K562 (cell line): ENCODE data around the gene DDIT3. TPM values are rescaled to one million over a fixed set of nuclear protein-coding genes. Genes with fewer than 3 reads are reported as not detected.

Experiments used
- CHD1 ChIP-seq: fragments of 200-600 bp; sonication (generic); IDR thresholded peaks from one replicate; pipeline ENCODE4 v1.6.1; 2012; ENCODE audit warnings: mild to moderate bottlenecking, moderate library complexity, low read length, inconsistent platforms
- DACH1 ChIP-seq: fragments of 450-650 bp; IDR thresholded peaks from 2 replicates; pipeline ENCODE4 v1.6.1; 2018; ENCODE audit not compliant: partially characterized antibody
- E2F5 ChIP-seq: sonication (generic); formaldehyde crosslinking; IDR thresholded peaks from 2 replicates; pipeline ENCODE4 v1.8.0; 2022; ENCODE audit warnings: mild to moderate bottlenecking, missing genetic modification reagents
- HDAC2 ChIP-seq: fragments of 450-650 bp; IDR thresholded peaks from 2 replicates; pipeline ENCODE4 v1.6.1; 2016; ENCODE audit warnings: mild to moderate bottlenecking
- HIVEP1 ChIP-seq: fragments of 250-450 bp; sonication (Bioruptor Pico); IDR thresholded peaks from 2 replicates; pipeline ENCODE4 v1.4.0; 2020; ENCODE audit warnings: mild to moderate bottlenecking
- JUNB ChIP-seq: fragments of 450-650 bp; formaldehyde crosslinking; conservative IDR thresholded peaks from 2 replicates; pipeline ENCODE4 v1.4.0; 2020; ENCODE audit warnings: mild to moderate bottlenecking
- NCOA1 ChIP-seq: fragments of 450-650 bp; IDR thresholded peaks from 2 replicates; pipeline ENCODE4 v1.6.1; 2016; ENCODE audit warnings: low read depth
- NR0B1 ChIP-seq: fragments of 450-650 bp; IDR thresholded peaks from one replicate; pipeline ENCODE4 v1.6.1; 2018; ENCODE audit warnings: mild to moderate bottlenecking, moderate library complexity; ENCODE audit not compliant: partially characterized antibody
- PHB2 ChIP-seq: fragments of 450-650 bp; IDR thresholded peaks from 2 replicates; pipeline ENCODE4 v1.6.1; 2017; ENCODE audit warnings: low read depth
- RUNX1 ChIP-seq: sonication (generic); IDR thresholded peaks from 2 replicates; pipeline ENCODE4 v1.6.1; 2016; ENCODE audit warnings: antibody characterized with exemption, low read depth
- SMAD4 ChIP-seq: fragments of 250-450 bp; sonication (Bioruptor Pico); conservative IDR thresholded peaks from 2 replicates; pipeline ENCODE4 v1.8.0; 2021; ENCODE audit warnings: inconsistent platforms, mild to moderate bottlenecking, moderate library complexity
- USF2 ChIP-seq: sonication (generic); formaldehyde crosslinking; IDR thresholded peaks from 2 replicates; pipeline ENCODE4 v1.5.0; 2020; ENCODE audit warnings: missing genetic modification reagents
- ZNF274 ChIP-seq: IDR thresholded peaks from 2 replicates; pipeline ENCODE4 v1.6.1; 2011; ENCODE audit warnings: low read depth, mild to moderate bottlenecking, low read length, moderate library complexity, borderline replicate concordance
- ZNF551 ChIP-seq: fragments of 250-450 bp; sonication (Bioruptor Pico); IDR thresholded peaks from 2 replicates; pipeline ENCODE4 v1.5.0; 2021; ENCODE audit warnings: mild to moderate bottlenecking, moderate library complexity
- ZNF57 ChIP-seq: fragments of 450-650 bp; formaldehyde crosslinking; IDR thresholded peaks from 2 replicates; pipeline ENCODE4 v1.4.0; 2020; ENCODE audit warnings: mild to moderate bottlenecking, moderate library complexity
- polyA plus RNA-seq, 8 experiments: library from polyadenylated mRNA; depleted of rRNA in 4 of 8; stranded (reverse) in 5 of 8; unstranded in 3 of 8; fragments of >200 nt; fragmentation: Nextera tagmentation in 2 of 8; fragmentation: Illumina TruSeq in 1 of 8; extraction: Ambion mirVana in 2 of 8; extraction: Trizol in 1 of 8; gene quantifications; 2 replicates each; pipeline versions ENCODE4 v1.2.1 to v1.2.3, GENCODE V29; 2011 to 2014; ENCODE audit warnings: inconsistent platforms in 1 of 8, missing spikeins in 1 of 8
- total RNA-seq, 7 experiments: library from RNA; depleted of rRNA in 6 of 7; stranded (reverse); fragments of >200 nt in 6 of 7; fragmentation: Illumina TruSeq in 2 of 7; extraction: Trizol in 2 of 7; gene quantifications; 2 replicates each; pipeline versions ENCODE4 v1.2.1 to v1.2.3, GENCODE V29; 2011 to 2021; ENCODE audit warnings: low replicate concordance in 1 of 7
- TF ChIP-seq, protein P1 (sequence below): sonication (generic); formaldehyde crosslinking; IDR thresholded peaks from 2 replicates; pipeline ENCODE4 v1.8.0; 2023; ENCODE audit warnings: mild to moderate bottlenecking, missing genetic modification reagents
- TF ChIP-seq, protein P2 (sequence below): fragments of 450-650 bp; formaldehyde crosslinking; IDR thresholded peaks from 2 replicates; pipeline ENCODE4 v1.4.0; 2020; ENCODE audit warnings: mild to moderate bottlenecking, mixed read lengths

The DDIT3 gene
- total and polyA plus RNA-seq, 9 of the 15 experiments (the other 6 are each of a cell fraction or from before 2014, with no cell fraction given): 59.1 to 272 (median 89.9) TPM

GRCh38 chr12:57522011-57522886 lies 1.9 kb upstream of the DDIT3 start, which contains the start of gene MBD6 (continued):
- TF ChIP-seq, protein P1, sequence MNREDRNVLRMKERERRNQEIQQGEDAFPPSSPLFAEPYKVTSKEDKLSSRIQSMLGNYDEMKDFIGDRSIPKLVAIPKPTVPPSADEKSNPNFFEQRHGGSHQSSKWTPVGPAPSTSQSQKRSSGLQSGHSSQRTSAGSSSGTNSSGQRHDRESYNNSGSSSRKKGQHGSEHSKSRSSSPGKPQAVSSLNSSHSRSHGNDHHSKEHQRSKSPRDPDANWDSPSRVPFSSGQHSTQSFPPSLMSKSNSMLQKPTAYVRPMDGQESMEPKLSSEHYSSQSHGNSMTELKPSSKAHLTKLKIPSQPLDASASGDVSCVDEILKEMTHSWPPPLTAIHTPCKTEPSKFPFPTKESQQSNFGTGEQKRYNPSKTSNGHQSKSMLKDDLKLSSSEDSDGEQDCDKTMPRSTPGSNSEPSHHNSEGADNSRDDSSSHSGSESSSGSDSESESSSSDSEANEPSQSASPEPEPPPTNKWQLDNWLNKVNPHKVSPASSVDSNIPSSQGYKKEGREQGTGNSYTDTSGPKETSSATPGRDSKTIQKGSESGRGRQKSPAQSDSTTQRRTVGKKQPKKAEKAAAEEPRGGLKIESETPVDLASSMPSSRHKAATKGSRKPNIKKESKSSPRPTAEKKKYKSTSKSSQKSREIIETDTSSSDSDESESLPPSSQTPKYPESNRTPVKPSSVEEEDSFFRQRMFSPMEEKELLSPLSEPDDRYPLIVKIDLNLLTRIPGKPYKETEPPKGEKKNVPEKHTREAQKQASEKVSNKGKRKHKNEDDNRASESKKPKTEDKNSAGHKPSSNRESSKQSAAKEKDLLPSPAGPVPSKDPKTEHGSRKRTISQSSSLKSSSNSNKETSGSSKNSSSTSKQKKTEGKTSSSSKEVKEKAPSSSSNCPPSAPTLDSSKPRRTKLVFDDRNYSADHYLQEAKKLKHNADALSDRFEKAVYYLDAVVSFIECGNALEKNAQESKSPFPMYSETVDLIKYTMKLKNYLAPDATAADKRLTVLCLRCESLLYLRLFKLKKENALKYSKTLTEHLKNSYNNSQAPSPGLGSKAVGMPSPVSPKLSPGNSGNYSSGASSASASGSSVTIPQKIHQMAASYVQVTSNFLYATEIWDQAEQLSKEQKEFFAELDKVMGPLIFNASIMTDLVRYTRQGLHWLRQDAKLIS (CRISPR knock-in tag): peak; percentile 87; the same call in 1 of the 2 replicates
- TF ChIP-seq ZNF274: no peak
- TF ChIP-seq NR0B1: no peak
- no peak for TF ChIP-seq PHB2
- TF ChIP-seq, protein P2, sequence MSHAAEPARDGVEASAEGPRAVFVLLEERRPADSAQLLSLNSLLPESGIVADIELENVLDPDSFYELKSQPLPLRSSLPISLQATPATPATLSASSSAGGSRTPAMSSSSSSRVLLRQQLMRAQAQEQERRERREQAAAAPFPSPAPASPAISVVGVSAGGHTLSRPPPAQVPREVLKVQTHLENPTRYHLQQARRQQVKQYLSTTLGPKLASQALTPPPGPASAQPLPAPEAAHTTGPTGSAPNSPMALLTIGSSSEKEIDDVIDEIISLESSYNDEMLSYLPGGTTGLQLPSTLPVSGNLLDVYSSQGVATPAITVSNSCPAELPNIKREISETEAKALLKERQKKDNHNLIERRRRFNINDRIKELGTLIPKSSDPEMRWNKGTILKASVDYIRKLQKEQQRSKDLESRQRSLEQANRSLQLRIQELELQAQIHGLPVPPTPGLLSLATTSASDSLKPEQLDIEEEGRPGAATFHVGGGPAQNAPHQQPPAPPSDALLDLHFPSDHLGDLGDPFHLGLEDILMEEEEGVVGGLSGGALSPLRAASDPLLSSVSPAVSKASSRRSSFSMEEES (CRISPR knock-in tag): peak; percentile 99
- peak; percentile 50 for TF ChIP-seq CHD1
- no peak for TF ChIP-seq JUNB (CRISPR knock-in tag)
- no peak for TF ChIP-seq ZNF551
- TF ChIP-seq ZNF57 (CRISPR knock-in tag): 0 out of 2 replicates have a peak, but pooled peaks have one; percentile 16
- TF ChIP-seq DACH1: no peak
- peak; percentile 64; the same call in 1 of the 2 replicates for TF ChIP-seq NCOA1
- no peak for TF ChIP-seq RUNX1
- TF ChIP-seq USF2 (CRISPR knock-in tag): peak; percentile 89
- TF ChIP-seq HIVEP1 (CRISPR knock-in tag): peak; percentile 91
- peak; percentile 89 for TF ChIP-seq HDAC2
- peak; percentile 81; the same call in 1 of the 2 replicates for TF ChIP-seq SMAD4 (CRISPR knock-in tag)
- TF ChIP-seq E2F5 (CRISPR knock-in tag): no peak
